GM18951 (cell line): ENCODE measurements around the gene RUNX3.

ENCODE experiments used
- POLR2A ChIP-seq: IDR thresholded peaks from 4 replicates; pipeline ENCODE4 v1.6.1; 2011; ENCODE audit warnings: mild to moderate bottlenecking; ENCODE audit not compliant: insufficient read length, insufficient read depth; ENCODE audit errors: extremely low read depth
- in situ Hi-C: fragments of 300-500 bp; cut with MboI; formaldehyde crosslinking; loops from one replicate; pipeline ENCODE4 v1.12.0; 2022; ENCODE audit warnings: low sequenced_read_pairs, mixed read lengths, inconsistent platforms; ENCODE audit not compliant: unreplicated experiment

Gene RUNX3

DNA sequence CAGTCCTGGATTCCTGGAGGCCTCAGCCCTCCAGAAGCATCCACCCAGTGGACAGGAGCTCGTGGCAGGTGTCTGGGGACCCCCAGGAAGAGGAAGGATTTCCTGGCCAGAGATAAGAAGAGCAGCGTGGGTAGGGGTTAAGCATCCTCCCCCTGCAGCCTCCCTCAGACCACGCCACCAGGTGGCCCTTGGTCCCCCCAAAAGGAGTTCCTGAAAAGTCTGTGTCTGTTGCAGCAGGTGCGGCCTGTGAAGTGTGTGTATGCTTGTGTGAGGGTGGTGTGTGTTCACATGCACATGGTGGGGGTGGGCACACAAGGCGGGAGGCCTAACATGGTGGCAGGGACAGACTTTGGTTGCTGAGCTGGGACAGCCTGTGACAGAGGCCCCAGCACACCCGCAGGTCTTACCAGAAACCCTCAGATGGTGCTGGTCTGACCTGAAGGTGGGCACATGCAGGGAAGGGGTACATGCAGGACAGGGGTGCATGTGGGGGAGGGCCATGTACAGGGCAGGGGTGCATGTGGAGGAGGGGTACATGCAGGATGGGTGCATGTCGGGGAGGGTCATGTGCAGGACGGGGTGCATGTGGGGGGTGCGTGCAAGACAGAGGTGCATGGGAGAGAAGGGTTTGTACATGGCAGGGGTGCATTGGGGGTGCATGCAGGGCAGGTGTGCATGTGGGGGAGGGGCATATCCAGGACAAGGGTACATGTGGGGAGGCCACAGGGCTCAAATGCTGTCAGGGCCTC is 18.2 kb upstream of the RUNX3 start:
- no peak for TF ChIP-seq POLR2A
- in situ Hi-C loops = no loop called here

DNA sequence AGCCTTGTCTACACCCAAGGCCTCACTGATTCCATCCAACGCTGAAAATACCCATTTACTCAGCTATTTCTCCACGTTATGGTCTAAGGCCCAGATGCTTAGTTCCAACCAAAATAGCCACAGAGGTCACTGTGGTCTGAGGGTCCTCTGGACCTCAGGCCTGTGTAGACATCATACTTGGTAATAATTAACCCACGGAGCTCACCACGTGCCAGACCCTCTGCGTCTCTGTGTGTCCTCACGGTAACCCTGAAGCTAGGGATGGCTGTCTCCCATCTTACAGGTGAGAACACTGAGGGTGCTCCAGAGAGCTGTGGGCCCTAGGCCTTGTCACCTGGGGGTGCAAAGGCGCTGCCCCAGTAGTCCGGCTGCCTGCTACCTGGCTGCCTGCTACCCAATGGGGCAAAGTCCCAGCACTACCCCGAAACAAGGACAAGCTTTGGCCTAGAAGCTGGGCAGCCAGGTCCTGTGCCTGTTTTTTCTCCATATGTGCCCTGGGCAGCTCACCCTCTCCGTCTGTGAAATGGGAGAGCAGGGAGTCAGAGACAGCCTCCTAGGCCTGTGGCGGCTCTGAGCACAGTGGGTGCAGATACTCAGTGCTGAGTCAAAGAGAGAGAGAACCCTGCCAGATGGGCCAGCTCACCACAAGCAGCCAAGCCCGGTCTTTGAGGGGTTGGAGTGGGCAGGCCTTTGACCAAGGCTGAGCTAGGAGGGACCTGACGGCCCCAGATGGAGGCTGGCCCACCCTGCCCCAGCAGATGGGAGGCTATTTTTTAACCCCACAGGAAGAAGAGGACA is 17.0 kb upstream of the RUNX3 start:
- in situ Hi-C loops = no loop called here
- TF ChIP-seq POLR2A = no peak

DNA sequence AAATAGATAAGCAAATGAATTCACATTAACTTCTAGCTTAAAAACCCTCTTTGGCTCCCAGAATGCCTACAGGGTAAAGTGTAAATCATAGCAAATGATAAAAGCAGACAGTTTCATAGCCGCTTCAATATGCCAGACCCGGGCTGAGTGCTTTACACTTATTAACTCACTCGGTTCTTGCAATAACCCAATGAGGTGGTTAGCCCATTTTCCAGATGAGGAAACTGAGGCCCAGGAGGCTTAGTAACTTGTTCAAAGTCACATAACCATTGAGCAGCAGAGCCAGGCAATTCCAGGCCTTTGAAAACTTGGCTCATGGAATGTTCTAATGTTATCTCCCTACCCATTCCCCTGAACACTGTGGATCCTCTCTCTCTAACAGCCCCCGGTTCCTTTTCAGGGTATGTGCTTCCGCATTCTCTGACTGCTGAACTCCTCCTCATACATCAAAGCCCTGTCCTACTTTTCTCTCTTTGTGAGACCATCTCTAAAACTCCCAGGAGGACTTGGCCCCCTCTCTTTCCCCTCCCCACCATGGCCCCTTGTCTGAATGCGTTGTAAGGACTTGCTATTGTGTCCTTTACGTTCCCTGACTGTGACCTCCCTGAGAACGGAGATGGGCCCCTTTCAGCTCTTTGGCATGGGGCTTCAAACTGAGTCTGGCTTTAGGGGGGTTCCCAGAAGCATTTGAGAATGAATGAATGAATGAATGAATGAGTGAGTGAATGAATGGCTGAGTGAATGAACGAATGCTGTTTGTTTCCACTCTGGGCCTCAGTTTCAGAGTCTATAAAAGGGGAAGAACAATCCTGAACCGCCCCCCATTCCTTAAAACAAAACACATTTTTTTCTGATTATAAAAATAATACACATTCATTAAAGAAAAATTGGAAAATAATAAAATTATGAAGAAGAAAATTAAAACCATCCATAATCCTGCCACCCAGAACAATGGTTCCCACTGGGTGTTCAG is 15.6 kb upstream of the RUNX3 start:
- in situ Hi-C loops = no loop called here
- no peak for TF ChIP-seq POLR2A

DNA sequence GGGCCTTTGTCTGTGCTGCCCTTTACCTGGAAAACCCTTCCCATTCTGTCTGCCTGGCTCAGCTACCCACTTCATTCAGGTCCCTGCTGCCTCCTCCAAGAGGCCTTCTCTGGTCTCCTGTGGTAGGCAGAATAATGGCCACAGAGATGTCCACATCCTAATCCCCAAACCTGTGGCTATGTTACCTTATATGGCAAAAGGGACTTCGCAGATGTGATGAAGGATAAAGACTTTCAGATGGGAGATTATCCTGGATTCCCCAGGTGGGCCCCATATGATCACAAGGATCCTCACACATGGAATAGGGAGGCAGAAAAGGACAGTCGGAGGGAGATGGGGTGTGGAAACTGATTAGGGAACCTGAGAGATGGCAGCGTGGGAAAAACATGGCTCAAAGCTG is 14.2 kb upstream of the RUNX3 start:
- in situ Hi-C loops = loop anchor here (5.0 kb wide), 1 partner anchor 88 kb away; no protein-coding TSS in a partner anchor
- no peak for TF ChIP-seq POLR2A

DNA sequence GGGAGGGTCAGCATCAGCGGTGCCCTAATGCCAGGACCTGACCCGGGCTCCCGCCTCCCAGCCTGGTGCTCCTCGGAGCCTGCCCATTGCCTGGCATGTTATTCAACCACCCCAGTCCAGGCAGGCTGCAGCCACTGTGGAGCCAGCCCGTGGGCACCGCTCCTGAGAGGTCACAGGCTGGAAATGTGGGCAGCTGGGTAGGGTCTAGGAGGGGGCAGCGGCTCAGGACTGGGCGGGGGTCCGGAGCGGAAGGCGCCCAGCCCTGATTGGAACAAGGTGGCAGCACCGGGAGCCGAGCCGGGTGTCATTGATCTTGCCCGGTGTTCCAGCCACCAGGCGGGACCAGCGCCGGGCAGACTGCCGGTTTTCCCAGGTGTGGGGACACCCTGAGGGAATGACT is 12.7 kb upstream of the RUNX3 start:
- in situ Hi-C loops = loop anchor here (5.0 kb wide), 1 partner anchor 90 kb away; no protein-coding TSS in a partner anchor
- TF ChIP-seq POLR2A = no peak

DNA sequence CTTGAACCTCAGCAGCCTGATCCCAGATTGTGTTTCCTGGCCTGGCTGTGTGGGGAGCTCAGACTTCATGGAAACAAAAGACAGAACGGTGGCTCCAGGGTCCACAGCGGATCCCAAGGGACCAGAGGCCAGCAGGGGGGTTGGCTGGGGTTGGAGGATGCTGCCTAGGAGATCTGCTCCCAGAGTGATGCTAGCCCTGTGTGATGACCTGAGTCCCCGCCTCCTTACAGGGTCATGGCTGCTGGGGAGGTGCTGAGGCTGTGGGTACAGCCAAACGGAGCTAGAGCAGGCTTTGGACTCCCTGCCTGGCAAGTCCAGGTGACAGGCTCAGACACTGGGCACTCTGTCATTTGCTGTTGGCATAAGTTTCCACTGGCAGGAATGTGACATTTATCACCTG is 11.5 kb upstream of the RUNX3 start:
- in situ Hi-C loops = loop anchor here (5.0 kb wide), 1 partner anchor 91 kb away; no protein-coding TSS in a partner anchor
- TF ChIP-seq POLR2A = no peak

DNA sequence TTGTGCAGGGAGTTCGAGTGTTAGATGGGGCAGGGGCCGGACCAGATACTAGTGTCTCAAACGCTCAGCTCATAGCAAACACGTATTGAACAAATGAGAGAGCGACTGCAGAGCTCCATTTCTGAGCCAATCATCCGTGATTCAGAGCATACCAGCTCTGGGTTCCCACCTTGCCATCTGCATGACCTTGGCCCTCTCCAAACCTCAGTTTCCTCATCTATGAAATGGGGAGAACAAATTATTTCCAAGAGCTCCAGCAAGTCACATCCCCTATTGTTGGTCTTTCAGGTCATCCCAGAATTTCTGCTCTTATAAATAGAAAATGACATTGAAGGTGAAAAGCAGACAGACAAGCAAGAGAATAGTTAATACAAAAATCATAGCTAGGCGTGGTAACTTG is 10.2 kb upstream of the RUNX3 start:
- in situ Hi-C loops = loop anchor here (5.0 kb wide), 1 partner anchor 92 kb away; no protein-coding TSS in a partner anchor
- no peak for TF ChIP-seq POLR2A

DNA sequence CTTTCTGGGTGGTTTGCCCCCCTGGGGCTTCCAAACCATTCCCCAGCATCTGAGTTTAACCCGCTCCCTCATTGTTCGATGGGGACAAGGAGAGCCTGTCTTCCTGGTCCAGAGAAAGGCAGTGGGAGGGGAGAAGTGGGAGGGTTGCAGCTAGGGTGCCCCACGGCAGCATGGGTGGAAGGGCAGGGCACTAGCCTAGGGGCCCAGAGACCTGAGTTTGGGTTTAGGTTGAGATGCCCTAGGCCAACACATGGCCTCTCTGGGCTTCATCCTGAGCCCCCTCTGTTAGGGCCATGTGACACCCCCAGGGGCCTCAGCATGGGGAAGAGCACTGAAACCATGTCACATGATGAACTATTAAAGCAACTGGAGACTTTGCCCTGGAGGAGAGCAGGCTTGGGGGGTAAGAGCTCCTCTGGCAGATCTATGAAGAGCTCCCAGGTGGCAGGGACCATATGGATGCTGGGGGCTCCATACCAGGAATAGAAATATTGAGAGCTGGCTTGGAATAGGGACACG is 9.7 kb upstream of the RUNX3 start:
- in situ Hi-C loops = loop anchor here (5.0 kb wide), 1 partner anchor 93 kb away; no protein-coding TSS in a partner anchor
- no peak for TF ChIP-seq POLR2A

DNA sequence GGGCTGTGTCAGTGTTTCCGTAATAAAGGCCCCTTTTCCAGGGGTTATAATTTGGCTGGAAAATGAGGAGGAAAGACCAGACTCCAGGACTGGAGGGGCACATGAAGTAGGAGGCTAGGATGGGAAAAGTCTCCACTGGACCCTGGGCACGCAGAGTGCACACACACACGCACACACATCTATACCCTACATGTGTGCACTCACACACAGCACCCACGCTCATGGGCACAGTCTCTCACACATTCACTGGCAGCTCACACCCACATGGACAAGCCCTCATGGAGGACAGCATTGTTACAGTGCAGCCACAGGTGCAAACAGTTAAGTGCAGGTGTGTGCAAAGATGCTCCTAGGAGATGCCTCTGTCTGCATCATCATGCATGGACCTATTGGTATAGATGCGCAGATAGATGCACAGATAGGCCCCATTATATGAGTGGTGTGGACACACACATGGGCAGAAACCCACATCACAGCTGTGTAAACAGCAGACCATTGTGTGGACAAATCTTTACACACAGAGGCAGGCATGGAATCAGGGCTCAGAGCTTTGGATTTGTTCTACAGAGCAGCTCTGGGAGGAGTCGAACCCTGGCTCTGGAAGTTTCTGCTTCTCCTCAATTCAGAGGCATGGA is 9.1 kb upstream of the RUNX3 start:
- in situ Hi-C loops = no loop called here
- no peak for TF ChIP-seq POLR2A

DNA sequence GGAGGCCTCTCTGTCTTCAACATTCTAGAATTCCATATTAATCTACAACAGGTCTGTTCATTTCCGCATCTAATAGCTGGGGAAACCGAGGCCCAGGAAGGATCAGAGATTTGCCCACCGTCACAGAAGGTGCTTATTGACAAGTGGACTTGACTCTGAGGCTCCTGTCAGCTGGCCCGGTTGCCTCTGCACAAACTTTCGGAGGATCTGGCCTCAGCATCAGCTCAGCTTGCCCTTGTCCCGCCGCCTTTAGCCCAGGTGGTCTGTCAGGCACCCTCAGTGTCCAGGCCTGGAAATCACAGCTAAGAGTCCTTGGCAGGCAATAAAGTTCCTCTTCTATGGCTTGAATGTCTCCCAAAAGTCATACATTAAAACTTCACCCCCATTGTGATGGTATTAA is 8.2 kb upstream of the RUNX3 start:
- no peak for TF ChIP-seq POLR2A
- in situ Hi-C loops = no loop called here

DNA sequence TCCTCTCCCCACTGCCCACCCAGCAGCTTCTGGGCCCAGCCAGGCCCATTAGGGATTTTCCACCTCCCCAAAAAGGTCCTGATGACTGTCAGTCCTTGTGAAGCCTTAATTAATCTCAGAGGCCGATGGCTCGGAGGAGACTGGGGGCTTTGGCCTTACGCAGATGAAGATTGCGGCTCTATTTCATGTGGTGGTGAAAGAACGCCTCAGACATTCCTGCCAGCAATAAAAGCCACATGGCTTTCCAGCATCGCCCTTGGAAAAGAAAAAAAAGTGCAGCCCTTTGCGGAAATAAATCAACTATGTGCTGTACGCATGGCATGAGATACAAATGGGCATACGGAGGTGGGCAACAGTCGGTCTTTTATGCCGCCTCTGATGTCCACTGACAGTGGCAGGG is 6.6 kb upstream of the RUNX3 start:
- in situ Hi-C loops = no loop called here
- no peak for TF ChIP-seq POLR2A
